ENCODE results near the gene ABL1.
"Not testable (repeated sequence)": the region's sequence is repeated elsewhere in the genome, so short reads cannot be mapped to it uniquely, and the experiment has no call there.

ABL1 gene

DNA sequence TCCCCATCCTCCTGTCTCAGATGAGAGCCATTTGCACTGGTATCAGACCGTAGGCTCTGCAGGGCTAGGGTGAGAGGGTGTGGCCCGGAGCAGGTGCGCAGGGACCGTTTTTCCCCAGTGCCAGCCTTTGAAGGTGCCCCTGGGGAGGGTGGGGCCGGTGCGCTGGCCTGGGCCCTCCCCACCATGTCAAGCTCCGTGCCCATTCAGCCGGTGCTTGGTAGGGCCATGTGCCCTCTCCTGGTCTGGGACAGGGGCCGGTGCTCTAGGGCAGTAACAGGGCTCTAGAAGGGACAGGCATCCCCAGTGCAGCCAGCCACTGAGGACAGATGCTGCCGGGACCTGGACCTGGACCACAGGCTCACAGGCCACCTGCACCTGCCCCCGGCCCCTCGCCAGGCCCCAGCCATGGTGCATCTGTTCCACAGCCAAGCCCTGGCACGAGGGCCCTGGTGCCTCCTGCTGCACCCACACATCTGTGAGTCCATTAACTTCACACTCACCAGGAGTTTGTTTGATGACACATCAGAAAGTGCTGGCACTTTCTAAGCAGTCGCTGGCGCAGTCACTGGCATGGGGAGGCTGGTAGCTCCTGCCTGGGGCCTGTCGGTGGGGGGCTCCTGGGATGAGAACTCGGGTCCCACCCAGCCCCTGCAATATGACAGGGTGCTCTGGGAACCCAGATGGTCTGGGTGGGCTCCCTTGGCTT is 66.6 kb downstream of the ABL1 start:
- in situ Hi-C loops (cut with MboI; ENCODE audit: low sequenced_read_pairs), result no loop called here

DNA sequence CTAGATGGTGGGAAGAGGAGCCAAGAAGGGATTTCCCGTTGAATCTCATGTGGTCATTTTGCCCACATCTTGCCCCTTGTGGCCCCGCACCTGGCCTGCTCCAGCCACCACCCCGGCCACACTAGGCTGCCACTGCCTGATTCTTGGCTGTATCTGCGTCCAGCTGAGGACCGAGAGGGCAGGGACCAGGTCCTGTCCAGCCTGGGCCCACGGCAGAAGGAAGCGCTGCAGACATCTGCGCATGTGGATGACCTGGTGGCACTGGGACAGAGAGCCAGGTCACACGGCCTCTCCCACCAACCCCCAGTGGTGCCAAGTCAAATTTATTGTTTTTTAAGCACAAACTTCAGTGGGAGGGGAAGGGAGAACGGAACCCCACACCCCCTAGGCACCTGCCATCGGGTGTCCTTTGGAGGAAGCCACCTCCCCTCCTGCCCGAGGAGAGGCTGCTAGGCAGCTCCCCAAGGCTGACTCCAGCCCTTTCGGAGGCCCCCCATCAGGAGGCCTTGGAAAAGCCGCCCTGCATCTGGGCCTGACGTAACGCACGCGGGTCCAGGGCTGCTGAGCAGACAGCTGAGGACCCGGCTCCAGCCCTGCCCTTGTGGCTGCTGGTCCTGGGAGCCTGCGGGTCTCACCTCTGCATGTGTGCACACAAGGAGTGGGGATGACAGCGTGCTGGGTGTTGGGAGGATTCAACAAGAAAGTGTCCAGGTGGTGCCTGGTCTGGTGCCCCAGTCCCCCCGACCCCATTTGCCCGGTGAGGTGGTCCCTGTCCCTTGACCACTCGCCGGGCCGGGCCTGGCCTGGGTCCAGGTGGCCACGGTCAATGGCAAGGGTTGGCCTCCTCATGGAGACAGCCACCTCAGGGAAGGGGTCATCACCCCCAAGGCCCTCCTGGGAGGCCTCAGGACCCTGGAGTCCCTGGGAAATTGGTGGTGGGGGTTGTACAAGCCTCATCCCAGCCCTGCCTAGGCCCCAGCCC is 67.4 kb downstream of the ABL1 start:
- in situ Hi-C loops (cut with MboI; ENCODE audit: low sequenced_read_pairs), result no loop called here

- in situ Hi-C loops (cut with MboI; ENCODE audit: low sequenced_read_pairs), result no loop called here
Observed at GRCh38 chr9:130903194-130904069, 68.4 kb downstream of the ABL1 start.

DNA sequence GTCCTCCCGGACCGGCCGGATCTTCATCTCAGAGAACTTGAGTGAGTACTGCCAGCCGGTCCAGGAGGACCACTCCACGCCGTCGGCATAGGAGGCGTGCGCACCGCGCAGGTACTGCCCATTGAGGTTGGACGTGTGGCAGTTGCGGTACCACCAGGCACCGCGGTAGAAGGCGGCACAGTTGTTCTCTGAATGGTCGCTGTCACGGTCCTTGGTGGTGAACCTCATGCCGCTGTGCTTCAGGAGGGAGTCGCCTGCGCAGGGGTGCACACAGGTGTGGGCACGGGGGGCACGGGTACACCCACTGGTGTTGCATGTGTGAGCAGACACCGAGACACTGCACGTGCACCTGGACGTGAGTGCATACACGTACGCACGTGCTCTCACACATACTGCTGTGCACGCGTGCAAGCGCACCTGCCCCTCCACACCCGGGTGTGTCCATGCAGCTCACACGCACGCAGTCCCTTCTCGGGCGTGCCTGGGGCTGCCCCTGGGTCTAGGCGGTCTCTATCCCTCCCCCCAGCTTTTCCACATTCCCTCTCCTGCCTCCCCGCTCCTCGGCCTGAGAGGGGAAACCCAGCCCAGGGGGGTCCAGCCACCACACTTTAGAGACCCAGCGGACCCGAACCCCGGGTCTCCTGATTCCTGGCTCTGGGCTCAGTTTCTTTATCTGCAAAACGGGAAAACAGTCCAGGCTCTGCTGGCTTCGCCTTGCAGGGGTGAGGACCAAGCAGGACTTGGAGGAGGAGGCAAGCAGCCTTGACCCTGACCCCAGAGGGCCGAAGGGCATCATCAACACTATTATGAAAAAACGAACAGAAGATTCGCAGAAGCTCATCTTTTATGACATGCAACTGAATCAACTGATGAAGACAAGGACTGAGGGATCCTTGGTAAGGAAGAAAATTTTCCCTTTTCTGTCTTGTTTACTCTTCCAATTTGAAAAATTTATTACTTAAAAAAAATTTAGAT is 69.3 kb downstream of the ABL1 start:
- in situ Hi-C loops (cut with MboI; ENCODE audit: low sequenced_read_pairs), result no loop called here

GRCh38 chr9:130905125-130905901 is 70.3 kb downstream of the ABL1 start:
- in situ Hi-C loops (cut with MboI; ENCODE audit: low sequenced_read_pairs), result no loop called here

- in situ Hi-C loops (cut with MboI; ENCODE audit: low sequenced_read_pairs), result no loop called here
Observed at GRCh38 chr9:130905902-130906734, 71.1 kb downstream of the ABL1 start.

GRCh38 chr9:130906735-130907416 is 71.8 kb downstream of the ABL1 start:
- in situ Hi-C loops (cut with MboI; ENCODE audit: low sequenced_read_pairs), result no loop called here

GRCh38 chr9:130908146-130908877 is 73.3 kb downstream of the ABL1 start:
- in situ Hi-C loops (cut with MboI; ENCODE audit: low sequenced_read_pairs), result no loop called here

DNA sequence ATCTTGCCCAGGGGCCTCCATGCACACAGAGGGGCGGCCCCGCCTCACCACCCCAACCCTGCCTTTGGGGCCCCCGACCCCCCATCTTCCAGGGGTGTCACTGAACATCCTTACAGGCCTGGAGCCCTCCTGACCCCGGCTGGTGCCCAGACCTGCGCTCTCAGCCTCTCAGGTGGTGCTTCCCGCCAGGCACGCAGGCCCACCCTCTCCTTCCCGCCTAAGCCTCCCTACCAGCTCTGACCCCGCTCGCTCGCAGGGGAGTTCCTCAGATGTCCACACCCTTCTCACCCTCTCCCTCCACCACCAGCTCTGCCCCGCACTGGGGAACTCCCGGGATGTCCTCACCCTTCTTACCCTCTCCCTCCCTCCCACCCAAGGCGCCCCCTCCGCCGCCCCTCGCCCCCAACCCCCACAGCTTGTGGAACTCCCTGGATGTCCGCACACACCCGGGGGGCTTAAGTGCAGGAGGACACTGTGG is 73.9 kb downstream of the ABL1 start:
- in situ Hi-C loops (cut with MboI; ENCODE audit: low sequenced_read_pairs), result no loop called here

DNA sequence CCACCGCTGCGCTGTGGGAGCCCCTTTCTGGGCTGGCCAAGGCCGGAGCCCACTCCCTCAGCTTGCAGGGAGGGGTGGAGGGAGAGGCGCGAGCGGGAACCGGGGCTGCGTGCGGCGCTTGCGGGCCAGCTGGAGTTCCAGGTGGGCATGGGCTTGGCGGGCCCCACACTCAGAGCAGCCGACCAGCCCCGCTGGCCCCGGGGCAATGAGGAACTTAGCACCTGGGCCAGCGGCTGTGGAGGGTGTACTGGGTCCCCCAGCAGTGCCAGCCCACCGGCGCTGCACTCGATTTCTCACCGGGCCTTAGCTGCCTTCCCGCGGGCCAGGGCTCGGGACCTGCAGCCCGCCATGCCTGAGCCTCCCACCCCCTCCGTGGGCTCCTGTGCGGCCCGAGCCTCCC is 75.0 kb downstream of the ABL1 start:
- in situ Hi-C loops (cut with MboI; ENCODE audit: low sequenced_read_pairs), result not testable (repeated sequence)

- in situ Hi-C loops (cut with MboI; ENCODE audit: low sequenced_read_pairs), result not testable (repeated sequence)
Observed at GRCh38 chr9:130910670-130911069, 75.6 kb downstream of the ABL1 start.

GRCh38 chr9:130911254-130912049 is 76.4 kb downstream of the ABL1 start:
- in situ Hi-C loops (cut with MboI; ENCODE audit: low sequenced_read_pairs), result no loop called here

DNA sequence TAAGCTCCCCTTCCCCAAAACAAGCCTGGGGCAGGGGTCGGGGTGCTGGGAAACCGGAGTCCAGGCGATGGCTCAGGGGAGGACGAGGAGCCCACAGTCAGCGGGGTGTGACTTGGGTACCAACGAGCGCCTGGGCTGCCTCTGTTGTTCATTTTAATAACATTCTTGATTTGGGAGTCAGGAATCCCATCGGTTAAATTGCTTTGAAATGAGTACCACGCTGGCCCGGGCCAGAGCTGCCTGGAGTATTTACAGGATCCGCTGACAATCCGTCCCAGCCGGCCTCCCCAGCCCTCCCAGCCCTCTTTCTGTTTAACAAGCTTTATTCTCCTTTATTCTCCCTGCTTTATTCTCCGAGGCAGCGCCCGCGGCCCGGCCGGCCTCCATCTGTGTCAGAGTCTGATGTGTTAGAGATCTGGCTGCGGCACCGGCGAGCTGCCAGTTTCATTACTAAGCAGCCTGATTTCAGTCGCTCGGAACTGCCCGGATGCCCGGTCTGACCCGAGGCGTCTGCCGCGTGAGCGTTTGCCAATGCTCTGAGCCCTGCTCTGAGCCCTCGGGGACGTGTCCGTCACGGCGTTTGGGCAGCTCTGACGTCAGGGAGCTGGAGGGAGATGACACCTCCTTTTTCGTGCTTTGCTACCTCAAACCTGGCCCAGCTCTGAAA is 78.0 kb downstream of the ABL1 start:
- in situ Hi-C loops (cut with MboI; ENCODE audit: low sequenced_read_pairs), result no loop called here

DNA sequence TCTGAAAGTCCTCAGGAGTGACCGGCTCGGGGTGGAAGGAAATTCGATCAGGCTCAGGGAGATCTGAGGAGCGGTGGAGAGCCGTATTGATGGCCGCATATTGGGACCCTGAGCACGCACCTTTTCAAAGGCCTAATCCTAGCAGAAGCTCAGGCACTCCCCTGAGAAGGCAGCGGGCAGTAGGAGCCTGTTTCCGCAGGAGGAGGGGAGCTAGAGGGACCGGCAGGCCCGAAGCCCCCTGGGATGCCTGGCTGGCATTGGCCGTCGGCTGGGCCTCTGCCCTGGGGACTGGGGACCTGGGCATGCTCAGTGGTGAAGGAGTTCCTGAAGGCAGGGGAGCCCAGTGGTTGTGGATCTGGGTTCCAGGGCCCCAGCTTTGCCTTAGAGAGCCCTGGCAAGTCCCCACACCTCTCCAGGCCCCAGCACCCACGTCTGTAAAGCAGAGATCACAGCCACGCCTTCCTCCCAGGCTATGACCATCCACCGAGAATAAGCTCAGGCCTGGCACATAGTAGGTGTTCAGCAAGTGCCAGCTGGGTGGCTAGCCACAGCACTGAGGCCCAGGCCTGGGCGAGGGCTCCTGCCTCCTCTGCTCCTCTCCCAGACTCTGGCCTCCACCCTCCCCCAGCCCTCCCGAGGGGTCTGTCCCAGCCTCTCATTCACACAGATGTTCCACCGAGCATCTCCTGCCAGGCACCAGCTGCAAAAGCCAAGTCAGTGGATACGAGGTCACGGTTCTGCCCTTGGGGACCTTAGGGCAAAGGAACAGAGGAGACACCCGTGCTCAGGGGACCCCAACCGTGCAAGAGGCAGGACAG is 78.8 kb downstream of the ABL1 start:
- in situ Hi-C loops (cut with MboI; ENCODE audit: low sequenced_read_pairs), result no loop called here

Data from hTERT RPE-1 (cell line).